ENCODE results near the gene ZNF45. TPM values are rescaled to one million over a fixed set of nuclear protein-coding genes. Genes with fewer than 3 reads are reported as not detected.

The ZNF45 gene
- total and polyA plus RNA-seq, 2 of the 13 experiments (the other 11 are each of a cell fraction or from before 2014, with no cell fraction given), result 2.4 to 11.3 TPM

- TF ChIP-seq BCL3 (CRISPR knock-in tag; IDR thresholded peaks at IDR 0.05) (no peak), RXRB (CRISPR knock-in tag; IDR thresholded peaks at IDR 0.05; ENCODE audit: borderline replicate concordance) (no peak), SMAD3 (CRISPR knock-in tag; IDR thresholded peaks at IDR 0.05) (no peak), HDAC6 (IDR thresholded peaks at IDR 0.05; ENCODE audit: low read depth, low read length) (no peak), TFAP4 (IDR thresholded peaks at IDR 0.05; ENCODE audit: borderline replicate concordance, low read depth) (no peak), ZNF576 (CRISPR knock-in tag; IDR thresholded peaks at IDR 0.05) (no peak), SUZ12 (IDR thresholded peaks at IDR 0.05; ENCODE audit: low read depth, low read length) (peak; percentile 67), PHF20 (CRISPR knock-in tag; IDR thresholded peaks at IDR 0.05) (peak; percentile 80), IRF1 (CRISPR knock-in tag; IDR thresholded peaks at IDR 0.05; ENCODE audit: low read depth) (no peak), SALL2 (CRISPR knock-in tag; IDR thresholded peaks at IDR 0.05) (0 out of 2 replicates have a peak, but pooled peaks have one; percentile 40), ZNF614 (CRISPR knock-in tag; IDR thresholded peaks at IDR 0.05; ENCODE audit: borderline replicate concordance) (no peak), ZNF749 (CRISPR knock-in tag; IDR thresholded peaks at IDR 0.05; ENCODE audit: borderline replicate concordance) (no peak; the same call in 1 of the 2 replicates), REST (IDR thresholded peaks at IDR 0.05; ENCODE audit: borderline replicate concordance in 1 of 2, low read depth in 1 of 2, low read length in 2 of 2) (no peak), CCDC6 (CRISPR knock-in tag; IDR thresholded peaks at IDR 0.05) (no peak), RFX5 (IDR thresholded peaks at IDR 0.05; ENCODE audit: low read depth, low read length) (no peak), HIC2 (CRISPR knock-in tag; IDR thresholded peaks at IDR 0.05; ENCODE audit: low read depth) (no peak), TMF1 (CRISPR knock-in tag; IDR thresholded peaks at IDR 0.05; ENCODE audit: low read depth) (0 out of 2 replicates have a peak, but pooled peaks have one; percentile 61), ZSCAN21 (CRISPR knock-in tag; IDR thresholded peaks at IDR 0.05; ENCODE audit: borderline replicate concordance) (peak; percentile 0; the same call in 1 of the 2 replicates), HIVEP1 (CRISPR knock-in tag; IDR thresholded peaks at IDR 0.05) (peak; percentile 65), ZSCAN22 (CRISPR knock-in tag; IDR thresholded peaks at IDR 0.05) (no peak)
Measured at GRCh38 chr19:43934985-43935708, at the start of gene ZNF45 (continued).
